MM.1S (cell line): Measurements from ENCODE around the gene SLC12A3.

Source experiments
- DNase-seq: peaks from one replicate; pipeline ENCODE4 v3.0.0-alpha.2; 2015
- H2AFZ ChIP-seq: fragments of 300-600 bp; sonication (generic); 2 replicates; pipeline ENCODE4 v1.6.0; 2016; ENCODE audit warnings: antibody characterized with exemption, low read length
- H3F3A ChIP-seq: fragments of 300-600 bp; sonication (generic); 2 replicates; pipeline ENCODE4 v1.6.1; 2016; ENCODE audit warnings: mild to moderate bottlenecking, antibody characterized with exemption, low read length, moderate library complexity, mixed read lengths; ENCODE audit not compliant: insufficient read depth
- H3K27ac ChIP-seq: fragments of 300-600 bp; sonication (generic); 2 replicates; pipeline ENCODE4 v1.5.1; 2016; ENCODE audit warnings: mild to moderate bottlenecking, low read length
- H3K27me3 ChIP-seq: fragments of 300-600 bp; sonication (generic); replicated peaks from 2 replicates; pipeline ENCODE4 v1.6.0; 2016; ENCODE audit warnings: low read length; ENCODE audit not compliant: insufficient read depth
- H3K36me3 ChIP-seq: fragments of 300-600 bp; sonication (generic); replicated peaks from 2 replicates; pipeline ENCODE4 v1.6.1; 2016; ENCODE audit warnings: mild to moderate bottlenecking, low read length, mixed read lengths; ENCODE audit not compliant: insufficient read depth
- H3K4me1 ChIP-seq: fragments of 300-600 bp; sonication (generic); 2 replicates; pipeline ENCODE4 v1.6.1; 2016; ENCODE audit warnings: low read length, mixed read lengths
- H3K4me2 ChIP-seq: fragments of 300-600 bp; sonication (generic); 2 replicates; pipeline ENCODE4 v1.6.0; 2016; ENCODE audit warnings: low read depth, low read length
- H3K4me3 ChIP-seq: fragments of 300-600 bp; sonication (generic); 2 replicates; pipeline ENCODE4 v1.5.1; 2016; ENCODE audit warnings: low read length, mixed read lengths
- H3K79me2 ChIP-seq: fragments of 300-600 bp; sonication (generic); 2 replicates; pipeline ENCODE4 v1.6.1; 2016; ENCODE audit warnings: mixed run types, low read length, mixed read lengths
- H3K9ac ChIP-seq: fragments of 300-600 bp; sonication (generic); 2 replicates; pipeline ENCODE4 v1.6.1; 2016; ENCODE audit warnings: low read length, mixed read lengths
- H3K9me2 ChIP-seq: fragments of 300-600 bp; sonication (generic); replicated peaks from 2 replicates; pipeline ENCODE4 v1.6.1; 2016; ENCODE audit warnings: mild to moderate bottlenecking, low read length, mixed read lengths; ENCODE audit not compliant: insufficient read depth
- H3K9me3 ChIP-seq: fragments of 300-600 bp; sonication (generic); replicated peaks from 2 replicates; pipeline ENCODE4 v1.6.1; 2016; ENCODE audit warnings: mild to moderate bottlenecking, low read length, mixed read lengths; ENCODE audit not compliant: insufficient read depth
- H4K20me1 ChIP-seq: fragments of 300-600 bp; sonication (generic); 2 replicates; pipeline ENCODE4 v1.6.1; 2016; ENCODE audit warnings: mild to moderate bottlenecking, low read length, moderate library complexity, mixed read lengths; ENCODE audit not compliant: insufficient read depth
- EZH2 ChIP-seq: fragments of 300-600 bp; sonication (generic); optimal IDR thresholded peaks from 2 replicates; pipeline ENCODE3; 2017; ENCODE audit warnings: low read depth, mild to moderate bottlenecking, antibody characterized with exemption, low read length, mixed read lengths
- EZH2phosphoT487 ChIP-seq: fragments of 300-600 bp; sonication (generic); IDR thresholded peaks from 2 replicates; pipeline ENCODE4 v1.6.1; 2018; ENCODE audit warnings: antibody characterized with exemption, low read length
- TF ChIP-seq, protein P1 (sequence below): fragments of 300-600 bp; sonication (generic); IDR thresholded peaks from 2 replicates; pipeline ENCODE4 v1.5.1; 2016; ENCODE audit warnings: antibody characterized with exemption, low read length, mixed read lengths

SLC12A3 gene

DNA sequence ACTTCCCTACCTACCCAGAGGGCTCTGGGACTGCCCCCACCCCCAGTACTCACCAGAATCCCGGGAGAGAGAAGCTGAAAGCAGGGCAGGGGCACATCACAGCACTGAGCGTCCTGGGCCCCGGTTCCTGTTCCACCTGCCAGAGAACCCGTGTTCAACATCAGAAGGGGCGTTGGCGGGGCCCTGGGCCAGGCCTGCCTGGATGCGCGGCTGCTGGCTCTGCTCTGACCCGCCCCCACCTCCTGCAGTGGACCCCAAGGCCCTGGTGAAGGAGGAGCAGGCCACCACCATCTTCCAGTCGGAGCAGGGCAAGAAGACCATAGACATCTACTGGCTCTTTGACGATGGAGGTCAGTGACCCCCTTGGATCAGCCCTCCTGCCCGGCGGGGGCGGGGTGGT lies 27.7 kb downstream of the SLC12A3 start:
- no peaks in the 10 kb centered on the region for H3K79me2 ChIP-seq
- H3K9me3 ChIP-seq, result no peaks in the 10 kb centered on the region
- no peak overlapping the region for H3K27ac ChIP-seq
- no peak for DNase-seq
- H3K27me3 ChIP-seq, result no peaks in the 10 kb centered on the region
- no peak overlapping the region for H3K9ac ChIP-seq
- TF ChIP-seq EZH2 (no peak), EZH2phosphoT487 (no peak)
- TF ChIP-seq, protein P1, sequence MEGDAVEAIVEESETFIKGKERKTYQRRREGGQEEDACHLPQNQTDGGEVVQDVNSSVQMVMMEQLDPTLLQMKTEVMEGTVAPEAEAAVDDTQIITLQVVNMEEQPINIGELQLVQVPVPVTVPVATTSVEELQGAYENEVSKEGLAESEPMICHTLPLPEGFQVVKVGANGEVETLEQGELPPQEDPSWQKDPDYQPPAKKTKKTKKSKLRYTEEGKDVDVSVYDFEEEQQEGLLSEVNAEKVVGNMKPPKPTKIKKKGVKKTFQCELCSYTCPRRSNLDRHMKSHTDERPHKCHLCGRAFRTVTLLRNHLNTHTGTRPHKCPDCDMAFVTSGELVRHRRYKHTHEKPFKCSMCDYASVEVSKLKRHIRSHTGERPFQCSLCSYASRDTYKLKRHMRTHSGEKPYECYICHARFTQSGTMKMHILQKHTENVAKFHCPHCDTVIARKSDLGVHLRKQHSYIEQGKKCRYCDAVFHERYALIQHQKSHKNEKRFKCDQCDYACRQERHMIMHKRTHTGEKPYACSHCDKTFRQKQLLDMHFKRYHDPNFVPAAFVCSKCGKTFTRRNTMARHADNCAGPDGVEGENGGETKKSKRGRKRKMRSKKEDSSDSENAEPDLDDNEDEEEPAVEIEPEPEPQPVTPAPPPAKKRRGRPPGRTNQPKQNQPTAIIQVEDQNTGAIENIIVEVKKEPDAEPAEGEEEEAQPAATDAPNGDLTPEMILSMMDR, result no peak
- no peaks in the 10 kb centered on the region for H3K36me3 ChIP-seq
- H3K4me3 ChIP-seq, result no peak overlapping the region
- H3K4me2 ChIP-seq, result no peak overlapping the region
- no peaks in the 10 kb centered on the region for H4K20me1 ChIP-seq
- no peaks in the 10 kb centered on the region; the same call in 1 of the 2 replicates for H3F3A ChIP-seq
- no peak overlapping the region for H2AFZ ChIP-seq
- H3K9me2 ChIP-seq, result no peaks in the 10 kb centered on the region
- peaks cover 14% of the 10 kb centered on the region for H3K4me1 ChIP-seq

DNA sequence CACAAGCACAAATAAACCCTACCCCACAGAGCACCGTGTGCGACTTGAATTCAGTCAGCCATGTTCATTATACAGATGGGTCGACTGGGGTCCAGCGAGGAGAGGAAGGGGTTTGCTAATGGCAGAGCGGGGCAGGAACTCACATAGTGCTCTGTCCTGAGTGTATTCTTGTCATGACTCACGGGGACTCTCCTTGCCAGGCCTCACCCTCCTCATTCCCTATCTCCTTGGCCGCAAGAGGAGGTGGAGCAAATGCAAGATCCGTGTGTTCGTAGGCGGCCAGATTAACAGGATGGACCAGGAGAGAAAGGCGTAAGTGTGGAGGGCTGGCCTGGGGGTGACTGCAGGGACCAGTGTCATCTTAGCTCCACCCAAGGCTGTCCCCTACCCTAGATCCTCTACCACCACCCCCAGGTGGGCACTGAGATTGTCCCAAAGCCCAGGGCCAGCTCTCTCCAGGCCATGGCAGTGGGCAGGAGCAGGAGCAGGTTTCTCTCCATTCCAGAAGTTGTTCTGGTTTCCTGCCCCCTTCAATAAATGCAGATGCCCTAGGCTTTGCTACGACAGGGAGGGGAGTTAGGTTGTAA lies 29.4 kb downstream of the SLC12A3 start:
- Histone ChIP-seq H3K4me3 (no peak overlapping the region), H4K20me1 (no peaks in the 10 kb centered on the region), H3K9me2 (no peaks in the 10 kb centered on the region), H3F3A (no peaks in the 10 kb centered on the region; the same call in 1 of the 2 replicates), H2AFZ (no peak overlapping the region), H3K27ac (no peak overlapping the region), H3K79me2 (no peaks in the 10 kb centered on the region), H3K36me3 (no peaks in the 10 kb centered on the region), H3K4me2 (no peak overlapping the region), H3K9me3 (no peaks in the 10 kb centered on the region), H3K27me3 (no peaks in the 10 kb centered on the region), H3K9ac (no peak overlapping the region), H3K4me1 (peaks cover 7% of the 10 kb centered on the region)
- DNase-seq, result no peak
- TF ChIP-seq, protein P1, result no peak
- no peak for TF ChIP-seq EZH2phosphoT487
- TF ChIP-seq EZH2, result no peak

DNA sequence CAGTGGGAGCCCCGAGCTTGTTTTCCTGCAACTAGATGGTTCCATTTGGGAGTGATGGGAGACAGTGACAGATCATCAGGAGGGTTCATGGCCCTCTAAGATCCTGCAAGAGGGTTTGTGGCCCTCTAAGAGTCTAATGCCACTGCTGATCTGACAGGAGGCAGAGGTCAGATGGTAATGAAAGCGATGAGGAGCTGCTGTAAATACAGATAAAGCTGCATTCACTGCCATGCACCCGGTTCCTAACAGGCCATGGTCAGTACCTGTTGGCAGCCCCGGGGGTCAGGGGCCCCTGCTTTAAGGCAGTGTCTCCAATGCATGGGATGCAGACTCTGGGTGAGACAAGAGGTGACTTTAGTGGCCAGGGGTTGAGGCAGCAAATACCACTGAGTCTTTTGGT lies 30.8 kb downstream of the SLC12A3 start:
- Histone ChIP-seq H3K27ac (no peak overlapping the region), H3K4me2 (no peak overlapping the region), H2AFZ (no peak overlapping the region), H3K27me3 (no peaks in the 10 kb centered on the region), H3K9me3 (no peaks in the 10 kb centered on the region), H3K36me3 (no peaks in the 10 kb centered on the region), H4K20me1 (no peaks in the 10 kb centered on the region), H3K9ac (no peak overlapping the region), H3K4me1 (peaks cover 7% of the 10 kb centered on the region), H3K4me3 (no peak overlapping the region), H3K9me2 (no peaks in the 10 kb centered on the region), H3F3A (no peaks in the 10 kb centered on the region), H3K79me2 (no peaks in the 10 kb centered on the region)
- DNase-seq, result no peak
- no peak for TF ChIP-seq EZH2
- TF ChIP-seq EZH2phosphoT487, result no peak
- TF ChIP-seq, protein P1, result no peak
